ENCODE measurements around the gene CLDN18. TPM values are rescaled to one million over a fixed set of nuclear protein-coding genes. Genes with fewer than 3 reads are reported as not detected.

The CLDN18 gene
- total and polyA plus RNA-seq, 2 of the 8 experiments (the other 6 are each of a cell fraction or from before 2014, with no cell fraction given): not detected

- TF ChIP-seq JUND (IDR thresholded peaks at IDR 0.05; ENCODE audit: low read length) (no peak), FOSL1 (IDR thresholded peaks at IDR 0.05; ENCODE audit: insufficient read depth, low read depth, low read length) (no peak), SP1 (IDR thresholded peaks at IDR 0.05; ENCODE audit: low read depth, low read length) (no peak), MAFK (IDR thresholded peaks at IDR 0.05; ENCODE audit: low read depth, low read length) (no peak), RBBP5 (IDR thresholded peaks at IDR 0.05; ENCODE audit: borderline replicate concordance, low read depth, low read length) (no peak)
Observed at GRCh38 chr3:138047596-138048158, 37.7 kb downstream of the CLDN18 start (continued).
